Activated CD4-positive, alpha-beta memory T cell treated with anti-CD3 and anti-CD28 coated beads for 36 hours (primary cell): Measurements from ENCODE around the gene ATF6B. TPM values are rescaled to one million over a fixed set of nuclear protein-coding genes. Genes with fewer than 3 reads are reported as not detected.
"Not testable (repeated sequence)": the region's sequence is repeated elsewhere in the genome, so short reads cannot be mapped to it uniquely, and the experiment has no call there.

Experiments used
- CTCF ChIA-PET: fragments of 350-600 bp; sonication (Branson Sonifier 250); formaldehyde crosslinking; loops from one replicate; lab custom pipeline; 2021; ENCODE audit warnings: antibody characterized with exemption, inconsistent platforms; lab: Charles Lee
- POLR2A ChIA-PET: fragments of 350-600 bp; sonication (Branson Sonifier 250); formaldehyde crosslinking; loops from one replicate; lab custom pipeline; 2021; ENCODE audit warnings: antibody characterized with exemption; lab: Charles Lee
- DNase-seq: peaks from one replicate; pipeline ENCODE4 v3.0.0-alpha.2; 2020
- H3K27ac Mint-ChIP-seq: one replicate; pipeline ENCODE4 v1.8.0; 2021; ENCODE audit warnings: mixed read lengths
- H3K27me3 Mint-ChIP-seq: one replicate; pipeline ENCODE4 v1.8.0; 2021; ENCODE audit warnings: mixed read lengths
- H3K36me3 Mint-ChIP-seq: one replicate; pipeline ENCODE4 v1.8.0; 2021; ENCODE audit warnings: mixed read lengths
- H3K4me1 Mint-ChIP-seq: one replicate; pipeline ENCODE4 v1.8.0; 2021; ENCODE audit warnings: low read depth, mixed read lengths
- H3K4me3 Mint-ChIP-seq: one replicate; pipeline ENCODE4 v1.8.0; 2021; ENCODE audit warnings: mild to moderate bottlenecking, mixed read lengths
- H3K9me3 Mint-ChIP-seq: one replicate; pipeline ENCODE4 v1.8.0; 2021; ENCODE audit warnings: mixed read lengths
- intact Hi-C: fragments of 100-400 bp; cut with micrococcal nuclease; formaldehyde crosslinking; loops from one replicate; pipeline ENCODE4 v1.15.1; 2023
- microRNA-seq: library from miRNA; unstranded; fragments of <30 nt; microRNA quantifications from one replicate; pipeline ENCODE4 v1.2.0, GENCODE V29; 2022; ENCODE audit warnings: borderline number of aligned reads, borderline microRNAs expressed, borderline replicate concordance
- total RNA-seq, 2 experiments: library from RNA; stranded (reverse); gene quantifications; one replicate each; pipeline ENCODE4 v1.2.3, GENCODE V29; 2021

ATF6B gene
- total RNA-seq, 2 experiments from 2014 or later: 67.4 to 80.9 TPM

GRCh38 chr6:32074996-32075532 lies 53.0 kb downstream of the ATF6B start:
- no peak overlapping the region for H3K27ac Mint-ChIP-seq
- no peak overlapping the region for H3K4me3 Mint-ChIP-seq
- H3K27me3 Mint-ChIP-seq: no peaks in the 10 kb centered on the region
- intact Hi-C loops: no loop called here
- H3K36me3 Mint-ChIP-seq: no peaks in the 10 kb centered on the region
- no peaks in the 10 kb centered on the region for H3K4me1 Mint-ChIP-seq
- CTCF ChIA-PET: no interaction called here
- POLR2A ChIA-PET: no interaction called here
- no peak for DNase-seq
- H3K9me3 Mint-ChIP-seq: no peaks in the 10 kb centered on the region

- no peaks in the 10 kb centered on the region for H3K9me3 Mint-ChIP-seq
- ChIA-PET CTCF (interaction anchor here (1.0 kb wide), 1 partner anchor 25 kb away, joined by 3 read pairs; no protein-coding TSS in a partner anchor), POLR2A (no interaction called here)
- H3K27me3 Mint-ChIP-seq: no peaks in the 10 kb centered on the region
- no peaks in the 10 kb centered on the region for H3K4me1 Mint-ChIP-seq
- no peak overlapping the region for H3K27ac Mint-ChIP-seq
- intact Hi-C loops: no loop called here
- no peaks in the 10 kb centered on the region for H3K36me3 Mint-ChIP-seq
- no peak overlapping the region for H3K4me3 Mint-ChIP-seq
- DNase-seq: no peak
Observed at GRCh38 chr6:32073613-32074012, 54.4 kb downstream of the ATF6B start.

GRCh38 chr6:32073101-32073500 lies 54.9 kb downstream of the ATF6B start:
- no peak overlapping the region for H3K4me3 Mint-ChIP-seq
- no peak for DNase-seq
- H3K36me3 Mint-ChIP-seq: no peaks in the 10 kb centered on the region
- intact Hi-C loops: no loop called here
- H3K9me3 Mint-ChIP-seq: no peaks in the 10 kb centered on the region
- no peaks in the 10 kb centered on the region for H3K4me1 Mint-ChIP-seq
- ChIA-PET POLR2A (no interaction called here), CTCF (interaction anchor here (1.0 kb wide), 1 partner anchor 24 kb away, joined by 3 read pairs; no protein-coding TSS in a partner anchor)
- H3K27ac Mint-ChIP-seq: no peak overlapping the region
- no peaks in the 10 kb centered on the region for H3K27me3 Mint-ChIP-seq

- ChIA-PET CTCF (no interaction called here), POLR2A (no interaction called here)
- H3K4me1 Mint-ChIP-seq: no peaks in the 10 kb centered on the region
- no peak overlapping the region for H3K27ac Mint-ChIP-seq
- H3K4me3 Mint-ChIP-seq: no peak overlapping the region
- H3K36me3 Mint-ChIP-seq: no peaks in the 10 kb centered on the region
- intact Hi-C loops: no loop called here
- H3K9me3 Mint-ChIP-seq: no peaks in the 10 kb centered on the region
- no peak for DNase-seq
- H3K27me3 Mint-ChIP-seq: no peaks in the 10 kb centered on the region
Observed at GRCh38 chr6:32070814-32071543, 57.1 kb downstream of the ATF6B start.

- intact Hi-C loops: no loop called here
- no peaks in the 10 kb centered on the region for H3K36me3 Mint-ChIP-seq
- POLR2A ChIA-PET: no interaction called here
- H3K27me3 Mint-ChIP-seq: no peaks in the 10 kb centered on the region
- no peak for DNase-seq
- H3K4me1 Mint-ChIP-seq: no peaks in the 10 kb centered on the region
- CTCF ChIA-PET: no interaction called here
- H3K9me3 Mint-ChIP-seq: no peaks in the 10 kb centered on the region
- no peak overlapping the region for H3K27ac Mint-ChIP-seq
- no peak overlapping the region for H3K4me3 Mint-ChIP-seq
Observed at GRCh38 chr6:32069878-32070515, 58.0 kb downstream of the ATF6B start.

GRCh38 chr6:32069460-32069859 lies 58.6 kb downstream of the ATF6B start:
- H3K27me3 Mint-ChIP-seq: no peaks in the 10 kb centered on the region
- H3K4me3 Mint-ChIP-seq: no peak overlapping the region
- ChIA-PET POLR2A (no interaction called here), CTCF (no interaction called here)
- H3K4me1 Mint-ChIP-seq: no peaks in the 10 kb centered on the region
- H3K9me3 Mint-ChIP-seq: no peaks in the 10 kb centered on the region
- no peak for DNase-seq
- no peaks in the 10 kb centered on the region for H3K36me3 Mint-ChIP-seq
- intact Hi-C loops: no loop called here
- H3K27ac Mint-ChIP-seq: no peak overlapping the region

GRCh38 chr6:32068867-32069266 lies 59.2 kb downstream of the ATF6B start:
- no peaks in the 10 kb centered on the region for H3K36me3 Mint-ChIP-seq
- no peak for DNase-seq
- POLR2A ChIA-PET: no interaction called here
- CTCF ChIA-PET: no interaction called here
- H3K9me3 Mint-ChIP-seq: no peaks in the 10 kb centered on the region
- no peaks in the 10 kb centered on the region for H3K4me1 Mint-ChIP-seq
- no peak overlapping the region for H3K27ac Mint-ChIP-seq
- no peaks in the 10 kb centered on the region for H3K27me3 Mint-ChIP-seq
- H3K4me3 Mint-ChIP-seq: no peak overlapping the region
- intact Hi-C loops: no loop called here

- H3K27ac Mint-ChIP-seq, intact Hi-C loops, H3K9me3 Mint-ChIP-seq, DNase-seq, H3K27me3 Mint-ChIP-seq, H3K36me3 Mint-ChIP-seq, H3K4me1 Mint-ChIP-seq, POLR2A ChIA-PET, H3K4me3 Mint-ChIP-seq, CTCF ChIA-PET: not testable (repeated sequence)
Observed at GRCh38 chr6:32068315-32068714, 59.7 kb downstream of the ATF6B start.

GRCh38 chr6:32067521-32067920 lies 60.5 kb downstream of the ATF6B start:
- DNase-seq, H3K4me1 Mint-ChIP-seq, H3K36me3 Mint-ChIP-seq, POLR2A ChIA-PET, intact Hi-C loops, H3K27ac Mint-ChIP-seq, H3K4me3 Mint-ChIP-seq, H3K27me3 Mint-ChIP-seq, H3K9me3 Mint-ChIP-seq, CTCF ChIA-PET: not testable (repeated sequence)

Small RNA genes within 50 kb of the gene (microRNA-seq; reads per million reads assigned to microRNA genes)
- 1.6 reads per million for gene MIR6721

Other genes with a start within 250 kb of the ATF6B start
- under 1 TPM in 1 of 2 experiments, not detected in 1; 0.17 TPM for gene SLC44A4, start 249.2 kb downstream of the ATF6B start, total RNA-seq
- gene EHMT2, start 230.5 kb downstream of the ATF6B start, total RNA-seq: 10 to 100 TPM; 45.5 to 46.0 TPM
- 1 to 10 TPM; 1.8 to 2.0 TPM for gene ZBTB12, start 226.2 kb downstream of the ATF6B start, total RNA-seq
- 1 to 10 TPM in 1 of 2 experiments, under 1 TPM in 1; 0.97 to 1.0 TPM for gene C2, start 200.5 kb downstream of the ATF6B start, total RNA-seq
- under 1 TPM; 0.76 to 0.82 TPM for gene CFB, start 182.2 kb downstream of the ATF6B start, total RNA-seq
- 10 to 100 TPM; 87.1 to 89.0 TPM for gene NELFE, start 169.3 kb downstream of the ATF6B start, total RNA-seq
- gene SKIC2, start 169.1 kb downstream of the ATF6B start, total RNA-seq: 100 to 1,000 TPM in 1 of 2 experiments, 10 to 100 TPM in 1; 95.7 to 101 TPM
- 10 to 100 TPM; 10.8 to 12.3 TPM for gene DXO, start 156.1 kb downstream of the ATF6B start, total RNA-seq
- gene C4A, start 146.2 kb downstream of the ATF6B start, total RNA-seq: 1 to 10 TPM; 4.5 to 4.8 TPM
- gene C4B, start 113.5 kb downstream of the ATF6B start, total RNA-seq: 1 to 10 TPM; 3.1 to 5.5 TPM
- under 1 TPM in 1 of 2 experiments, not detected in 1; 0.24 TPM for gene CYP21A2, start 89.8 kb downstream of the ATF6B start, total RNA-seq
- 1 to 10 TPM; 5.2 to 5.8 TPM for gene TNXB, start 18.9 kb downstream of the ATF6B start, total RNA-seq
- 1 to 10 TPM; 7.0 to 7.8 TPM for gene FKBPL, start 2.0 kb upstream of the ATF6B start, total RNA-seq
- under 1 TPM; 0.33 to 0.36 TPM for gene PRRT1, start 23.7 kb upstream of the ATF6B start, total RNA-seq
- gene PPT2, start 25.9 kb upstream of the ATF6B start, total RNA-seq: 1 to 10 TPM; 9.5 to 9.9 TPM
- 1 to 10 TPM; 6.5 to 7.1 TPM for gene EGFL8, start 36.3 kb upstream of the ATF6B start, total RNA-seq
- gene AGPAT1, start 47.8 kb upstream of the ATF6B start, total RNA-seq: 10 to 100 TPM; 34.0 to 34.8 TPM
- 10 to 100 TPM; 60.8 to 63.8 TPM for gene RNF5, start 50.2 kb upstream of the ATF6B start, total RNA-seq
- 10 to 100 TPM; 16.5 to 23.5 TPM for gene AGER, start 56.0 kb upstream of the ATF6B start, total RNA-seq
- 10 to 100 TPM; 63.4 to 65.9 TPM for gene PBX2, start 62.0 kb upstream of the ATF6B start, total RNA-seq
- 100 to 1,000 TPM; 117 to 118 TPM for gene GPSM3, start 64.4 kb upstream of the ATF6B start, total RNA-seq
- gene NOTCH4, start 95.8 kb upstream of the ATF6B start, total RNA-seq: under 1 TPM; 0.31 to 0.51 TPM
- gene TSBP1, start 243.7 kb upstream of the ATF6B start, total RNA-seq: not detected